ENCODE data around the gene IRF4.

IRF4 gene

DNA sequence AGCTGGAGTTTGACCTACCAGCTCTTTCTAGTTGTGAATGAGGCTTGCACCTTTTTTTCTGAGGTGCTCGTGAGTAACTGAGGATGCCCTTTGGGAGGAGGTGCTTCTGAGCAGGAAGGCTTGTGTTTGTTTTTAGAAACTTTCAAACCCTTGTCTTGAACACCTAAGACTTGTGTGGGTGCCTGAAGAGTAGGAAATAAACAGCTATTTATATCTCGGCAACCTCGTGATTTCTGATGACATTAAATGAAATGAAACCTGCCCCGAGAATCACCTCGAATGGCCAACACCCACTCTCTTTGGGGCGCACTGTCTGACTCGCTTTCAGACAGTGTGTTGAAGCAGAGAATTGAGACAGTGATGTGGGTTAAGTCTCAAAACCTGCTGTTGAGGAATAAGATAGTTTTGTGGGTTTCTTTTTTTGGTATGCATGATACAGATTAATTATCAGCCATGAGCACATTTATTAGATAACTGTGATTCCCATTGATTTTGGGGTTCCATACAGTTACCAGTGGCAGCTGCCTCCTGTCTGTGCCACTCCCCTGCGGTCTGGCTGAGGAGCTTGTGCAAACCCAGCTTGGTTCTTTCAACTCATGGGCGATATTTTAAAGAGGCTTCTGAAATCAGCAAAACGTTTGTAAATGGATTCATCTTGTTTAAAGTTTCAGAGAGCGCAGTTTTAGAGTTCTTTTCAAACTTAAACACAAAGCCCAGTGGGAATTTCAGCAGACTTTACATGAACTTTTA, 8.4 kb downstream of the IRF4 start:
- ATAC-seq (ENCODE audit: low read depth): peak; percentile 88
- peak in 1 of 2 donors; percentile 62 for DNase-seq (ENCODE audit: low spot score in 2 of 2)
- Mint-ChIP-seq H3K4me3 (peak overlapping the region; percentile 41), H3K4me1 (peaks cover 60% of the 10 kb centered on the region), H3K36me3 (peaks cover 46% of the 10 kb centered on the region), H3K27ac (peak overlapping the region; percentile 83), H3K27me3 (no peaks in the 10 kb centered on the region), H3K9me3 (no peaks in the 10 kb centered on the region)

- H3K9me3 Mint-ChIP-seq: no peaks in the 10 kb centered on the region
- peaks cover 59% of the 10 kb centered on the region for H3K4me1 Mint-ChIP-seq
- peaks cover 47% of the 10 kb centered on the region for H3K36me3 Mint-ChIP-seq
- peak overlapping the region; percentile 63 for H3K27ac Mint-ChIP-seq
- H3K4me3 Mint-ChIP-seq: no peak overlapping the region
- ATAC-seq (ENCODE audit: low read depth) (no peak), DNase-seq (ENCODE audit: low spot score in 2 of 2) (no peak)
- H3K27me3 Mint-ChIP-seq: no peaks in the 10 kb centered on the region
Measured at GRCh38 chr6:400815-401214, 9.3 kb downstream of the IRF4 start.

- H3K9me3 Mint-ChIP-seq: no peaks in the 10 kb centered on the region
- peak overlapping the region; percentile 90 for H3K27ac Mint-ChIP-seq
- H3K27me3 Mint-ChIP-seq: no peaks in the 10 kb centered on the region
- peaks cover 60% of the 10 kb centered on the region for H3K4me1 Mint-ChIP-seq
- no peak for DNase-seq (ENCODE audit: low spot score in 2 of 2)
- H3K36me3 Mint-ChIP-seq: peaks cover 47% of the 10 kb centered on the region
- no peak for ATAC-seq (ENCODE audit: low read depth)
- H3K4me3 Mint-ChIP-seq: no peak overlapping the region
Measured at GRCh38 chr6:401239-401993, 9.9 kb downstream of the IRF4 start.

DNA sequence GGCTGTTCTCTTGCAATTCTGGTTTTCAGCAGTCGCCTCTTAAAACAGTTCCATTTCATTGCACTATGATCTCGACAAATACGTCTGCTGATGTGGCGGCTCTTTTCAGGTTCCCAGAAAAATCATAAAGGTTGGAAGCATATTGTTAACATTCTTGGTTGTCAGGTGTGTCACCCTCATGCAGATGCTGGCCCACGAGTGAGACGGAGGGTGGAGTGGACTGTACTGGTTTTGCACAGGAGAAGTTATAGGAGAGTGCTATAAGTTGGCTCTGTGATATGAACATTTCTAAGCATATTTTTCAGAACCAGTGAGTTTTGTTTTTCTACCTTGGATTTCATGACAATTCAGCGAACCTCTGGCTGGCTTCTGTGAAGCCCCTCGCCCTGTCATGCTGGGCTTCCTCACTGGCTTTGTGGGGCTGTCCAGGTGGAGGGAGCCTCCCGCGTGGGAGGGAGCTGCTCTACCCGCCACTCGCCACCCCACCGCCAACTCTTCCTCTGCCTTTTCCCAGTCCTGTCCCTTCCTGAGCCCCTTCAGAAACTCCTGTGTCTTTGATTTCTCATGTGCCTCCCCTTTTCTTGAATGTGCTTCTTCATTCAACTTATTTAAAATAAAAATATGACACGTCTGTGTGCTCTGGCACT, 10.6 kb downstream of the IRF4 start:
- Mint-ChIP-seq H3K27me3 (no peaks in the 10 kb centered on the region), H3K4me3 (no peak overlapping the region), H3K4me1 (peaks cover 58% of the 10 kb centered on the region), H3K9me3 (no peaks in the 10 kb centered on the region), H3K27ac (peak overlapping the region; percentile 90), H3K36me3 (peaks cover 48% of the 10 kb centered on the region)
- ATAC-seq (ENCODE audit: low read depth) (no peak), DNase-seq (ENCODE audit: low spot score in 2 of 2) (no peak)

- Mint-ChIP-seq H3K4me3 (peak overlapping the region; percentile 71), H3K36me3 (peaks cover 46% of the 10 kb centered on the region), H3K9me3 (no peaks in the 10 kb centered on the region), H3K27me3 (no peaks in the 10 kb centered on the region), H3K4me1 (peaks cover 49% of the 10 kb centered on the region), H3K27ac (peak overlapping the region; percentile 90)
- ATAC-seq (ENCODE audit: low read depth) (no peak), DNase-seq (ENCODE audit: low spot score in 2 of 2) (no peak)
Measured at GRCh38 chr6:402901-403658, 11.5 kb downstream of the IRF4 start.

DNA sequence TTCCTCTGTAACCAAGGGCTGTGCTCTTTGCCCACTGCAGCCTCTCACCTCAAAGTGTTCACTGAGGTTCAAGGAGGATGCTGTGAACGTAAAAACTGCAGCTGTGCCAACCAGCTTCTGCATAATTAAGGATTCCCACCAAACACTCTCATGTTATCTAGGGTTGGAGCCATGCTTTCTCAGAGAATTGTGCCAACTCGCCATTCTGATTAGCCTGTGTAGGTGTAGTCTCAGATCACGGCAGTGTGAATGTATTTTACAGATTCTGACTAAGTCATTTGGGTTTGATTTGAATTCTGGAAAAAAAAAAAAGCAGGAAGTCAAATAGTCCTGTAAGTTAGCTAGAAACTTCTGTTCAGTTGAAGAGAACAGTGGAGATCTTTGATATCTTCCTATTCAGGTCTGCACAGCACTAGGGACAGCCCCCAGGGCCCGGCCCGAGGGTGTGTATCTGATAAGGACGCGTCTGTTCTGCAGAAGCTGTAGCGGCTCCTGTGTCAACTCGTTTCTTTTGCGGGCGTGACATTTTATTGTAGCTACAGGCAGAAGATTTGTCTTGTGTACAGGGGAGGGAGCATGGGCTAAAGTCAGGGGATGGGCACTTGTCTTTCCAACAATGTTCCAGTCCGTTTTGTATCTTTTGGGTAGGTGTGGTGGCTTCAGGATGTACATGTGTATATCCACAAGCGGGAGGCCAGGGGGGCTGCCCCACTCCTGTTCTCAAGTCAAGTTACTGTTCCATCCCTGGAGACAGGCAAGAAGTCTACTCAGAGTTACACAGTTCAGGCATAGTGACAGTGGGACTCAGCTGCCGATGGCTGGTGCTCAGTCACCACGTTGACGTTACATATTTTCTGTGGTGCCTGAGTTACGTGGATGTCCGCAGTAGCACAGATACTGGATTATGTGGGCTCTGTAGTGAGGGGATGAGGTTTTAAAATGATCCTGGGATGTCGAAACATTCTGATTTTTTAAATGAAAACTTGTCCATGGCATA, 12.4 kb downstream of the IRF4 start:
- H3K4me3 Mint-ChIP-seq: peak overlapping the region; percentile 71
- no peaks in the 10 kb centered on the region for H3K27me3 Mint-ChIP-seq
- H3K4me1 Mint-ChIP-seq: peaks cover 43% of the 10 kb centered on the region
- ATAC-seq (ENCODE audit: low read depth): no peak
- H3K27ac Mint-ChIP-seq: peak overlapping the region; percentile 90
- H3K36me3 Mint-ChIP-seq: peaks cover 53% of the 10 kb centered on the region
- no peaks in the 10 kb centered on the region for H3K9me3 Mint-ChIP-seq
- DNase-seq (ENCODE audit: low spot score in 2 of 2): no peak

GRCh38 chr6:404685-405423, 13.3 kb downstream of the IRF4 start:
- ATAC-seq (ENCODE audit: low read depth) (peak; percentile 57), DNase-seq (ENCODE audit: low spot score in 2 of 2) (no peak)
- no peaks in the 10 kb centered on the region for H3K27me3 Mint-ChIP-seq
- H3K36me3 Mint-ChIP-seq: peaks cover 56% of the 10 kb centered on the region
- H3K9me3 Mint-ChIP-seq: no peaks in the 10 kb centered on the region
- peak overlapping the region; percentile 71 for H3K4me3 Mint-ChIP-seq
- peaks cover 37% of the 10 kb centered on the region for H3K4me1 Mint-ChIP-seq
- H3K27ac Mint-ChIP-seq: peak overlapping the region; percentile 90

GRCh38 chr6:408148-408547, 16.6 kb downstream of the IRF4 start:
- Mint-ChIP-seq H3K27ac (peak overlapping the region; percentile 76), H3K4me1 (peaks cover 23% of the 10 kb centered on the region), H3K36me3 (peaks cover 69% of the 10 kb centered on the region)

DNA sequence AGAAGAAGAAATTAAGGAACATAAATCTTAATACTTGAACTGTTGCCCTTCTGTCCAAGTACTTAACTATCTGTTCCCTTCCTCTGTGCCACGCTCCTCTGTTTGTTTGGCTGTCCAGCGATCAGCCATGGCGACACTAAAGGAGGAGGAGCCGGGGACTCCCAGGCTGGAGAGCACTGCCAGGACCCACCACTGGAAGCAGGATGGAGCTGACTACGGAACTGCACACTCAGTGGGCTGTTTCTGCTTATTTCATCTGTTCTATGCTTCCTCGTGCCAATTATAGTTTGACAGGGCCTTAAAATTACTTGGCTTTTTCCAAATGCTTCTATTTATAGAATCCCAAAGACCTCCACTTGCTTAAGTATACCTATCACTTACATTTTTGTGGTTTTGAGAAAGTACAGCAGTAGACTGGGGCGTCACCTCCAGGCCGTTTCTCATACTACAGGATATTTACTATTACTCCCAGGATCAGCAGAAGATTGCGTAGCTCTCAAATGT, 17.1 kb downstream of the IRF4 start:
- Mint-ChIP-seq H3K4me1 (peaks cover 18% of the 10 kb centered on the region), H3K27me3 (no peaks in the 10 kb centered on the region), H3K9me3 (peaks cover 5% of the 10 kb centered on the region), H3K27ac (peak overlapping the region; percentile 76), H3K36me3 (peaks cover 64% of the 10 kb centered on the region), H3K4me3 (no peak overlapping the region)
- DNase-seq (ENCODE audit: low spot score in 2 of 2) (no peak), ATAC-seq (ENCODE audit: low read depth) (peak; percentile 25)

More at GRCh38 chr6:408148-408547, 16.6 kb downstream of the IRF4 start:
- H3K9me3 Mint-ChIP-seq: peaks cover 5% of the 10 kb centered on the region
- no peaks in the 10 kb centered on the region for H3K27me3 Mint-ChIP-seq
- ATAC-seq (ENCODE audit: low read depth) (no peak), DNase-seq (ENCODE audit: low spot score in 2 of 2) (no peak)
- H3K4me3 Mint-ChIP-seq: no peak overlapping the region

- Mint-ChIP-seq H3K4me3 (no peak overlapping the region), H3K9me3 (peaks cover 5% of the 10 kb centered on the region), H3K4me1 (peaks cover 10% of the 10 kb centered on the region), H3K36me3 (peaks cover 59% of the 10 kb centered on the region), H3K27ac (peak overlapping the region; percentile 26), H3K27me3 (no peaks in the 10 kb centered on the region)
- no peak for ATAC-seq (ENCODE audit: low read depth)
- DNase-seq (ENCODE audit: low spot score in 2 of 2): no peak
Measured at GRCh38 chr6:409370-409972, 17.9 kb downstream of the IRF4 start.

GRCh38 chr6:410555-411395, 19.2 kb downstream of the IRF4 start:
- H3K27ac Mint-ChIP-seq: peak overlapping the region; percentile 26
- DNase-seq (ENCODE audit: low spot score in 2 of 2) (no peak), ATAC-seq (ENCODE audit: low read depth) (no peak)
- no peak overlapping the region for H3K4me3 Mint-ChIP-seq
- H3K36me3 Mint-ChIP-seq: peaks cover 58% of the 10 kb centered on the region
- peaks cover 2% of the 10 kb centered on the region for H3K4me1 Mint-ChIP-seq
- no peaks in the 10 kb centered on the region for H3K27me3 Mint-ChIP-seq
- H3K9me3 Mint-ChIP-seq: peaks cover 9% of the 10 kb centered on the region

Data from memory B cell (primary cell).